ENCODE data around the gene GASK1B.

Gene GASK1B

DNA sequence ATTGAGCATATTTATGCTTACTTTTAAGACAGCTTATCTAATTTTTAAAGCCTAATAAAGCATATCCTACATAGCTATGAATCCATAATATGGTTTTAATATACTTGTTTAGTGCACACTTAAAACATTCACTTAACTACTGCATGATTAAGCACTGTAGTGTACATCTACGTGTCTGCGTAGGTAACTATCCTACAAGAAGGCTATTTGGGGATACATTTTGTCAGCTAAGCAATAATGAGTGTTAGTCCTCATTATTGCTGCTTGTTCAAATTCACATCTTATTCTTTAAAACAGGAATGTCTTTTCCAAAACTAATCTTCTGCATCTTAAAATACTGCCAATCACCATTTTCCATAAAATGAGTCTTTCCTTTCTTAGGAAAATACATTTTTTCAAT, 38.6 kb downstream of the GASK1B start:
- DNase-seq = no peak

DNA sequence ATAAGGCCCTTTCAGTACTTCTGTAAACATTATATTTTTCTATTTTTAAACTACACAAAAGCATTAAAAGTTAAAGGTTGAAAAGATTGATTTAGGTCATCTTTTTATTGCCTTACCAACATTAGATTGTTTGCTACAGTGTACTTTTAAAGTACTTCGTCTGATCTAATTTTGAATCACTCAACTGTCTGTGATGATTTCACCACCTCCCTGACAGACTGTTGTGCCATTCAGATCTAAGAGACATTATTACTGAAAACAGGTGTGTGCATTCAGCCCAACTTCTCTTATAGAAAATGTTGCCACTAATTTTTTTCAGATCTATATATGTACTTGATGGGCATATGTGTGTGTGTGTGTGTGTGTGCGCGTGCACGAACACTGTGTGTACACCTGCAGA, 39.3 kb downstream of the GASK1B start:
- no peak for DNase-seq

GRCh38 chr4:158131027-158131426, 41.8 kb downstream of the GASK1B start:
- DNase-seq = no peak

DNA sequence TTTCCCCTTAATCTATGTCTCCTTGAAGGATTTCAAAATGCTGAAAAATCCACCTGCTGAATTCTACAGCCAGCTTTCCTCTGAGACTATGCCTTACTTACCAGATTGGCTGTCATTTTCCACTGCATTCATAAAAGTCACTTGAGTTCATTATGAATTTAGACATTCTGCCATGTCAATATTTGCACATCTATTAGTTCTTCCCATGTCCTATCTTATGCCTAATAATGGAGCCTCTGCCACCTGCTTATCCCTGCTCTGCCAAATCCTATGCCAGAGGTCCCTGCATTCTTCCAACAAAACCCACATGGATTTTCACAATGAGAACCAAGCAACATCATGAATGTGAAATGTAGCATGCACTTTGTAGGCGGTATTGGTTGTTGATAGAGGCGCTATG, 42.6 kb downstream of the GASK1B start:
- DNase-seq = no peak

DNA sequence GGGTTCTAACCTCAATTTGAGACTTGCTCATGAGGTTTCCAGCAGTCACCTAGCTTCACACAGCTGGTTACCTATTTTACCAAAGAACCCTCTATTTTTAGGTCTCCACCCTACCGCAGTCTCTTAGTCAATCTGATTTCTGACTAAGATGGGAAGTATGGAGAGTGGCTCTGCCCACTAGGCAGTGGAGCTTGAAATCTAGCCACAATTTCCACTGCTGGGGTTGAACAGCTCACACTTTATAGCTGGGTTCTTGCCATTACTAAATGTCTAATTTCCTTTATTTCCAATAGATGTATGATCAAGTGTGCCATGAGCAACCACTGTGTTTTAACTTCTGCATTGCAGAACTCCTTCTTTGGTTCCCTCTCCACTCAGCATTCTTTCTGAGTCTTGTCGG, 43.1 kb downstream of the GASK1B start:
- DNase-seq = no peak

- DNase-seq = no peak
Observed at GRCh38 chr4:158128540-158128939, 44.3 kb downstream of the GASK1B start.

GRCh38 chr4:158125310-158125709, 47.5 kb downstream of the GASK1B start:
- DNase-seq = no peak

All from activated CD4-positive, alpha-beta T cell treated with anti-CD3 and anti-CD28 coated beads for 4 hours (primary cell).